SK-N-SH (cell line): Measurements from ENCODE around the gene DMP1. TPM values are rescaled to one million over a fixed set of nuclear protein-coding genes. Genes with fewer than 3 reads are reported as not detected.

Experiments used
- CTCF ChIA-PET: fragments of 300-600, 350-600 bp; formaldehyde crosslinking; extraction: SDS; loops from one replicate; lab custom pipeline; 2021; lab: Yijun Ruan, JAX
- POLR2A ChIA-PET: fragments of 350-600 bp; sonication (Branson Sonifier 250); formaldehyde crosslinking; extraction: SDS; loops from one replicate; lab custom pipeline; 2020; ENCODE audit warnings: antibody characterized with exemption, inconsistent platforms; lab: Yijun Ruan, JAX
- DNase-seq: peaks from one replicate; pipeline ENCODE4 v3.0.0; 2012
- H2AFZ ChIP-seq: fragments of 200-600 bp; sonication (generic); 2 replicates; pipeline ENCODE4 v1.8.1; 2016; ENCODE audit warnings: antibody characterized with exemption, mild to moderate bottlenecking, low read depth
- H3F3A ChIP-seq: fragments of 200-600 bp; sonication (generic); replicated peaks from 2 replicates; pipeline ENCODE3; 2016; ENCODE audit warnings: antibody characterized with exemption, mild to moderate bottlenecking; ENCODE audit not compliant: insufficient read depth
- H3K27ac ChIP-seq, 2 experiments: fragments of 200-500 bp in 1 of 2; fragments of 200-600 bp in 1 of 2; sonication (Bioruptor generic) in 1 of 2; sonication (generic), shearing (Covaris generic) in 1 of 2; 2 replicates each; pipeline versions ENCODE4 v1.5.1 to v1.6.1; 2014 to 2016; ENCODE audit warnings: low read depth in 2 of 2, inconsistent platforms in 1 of 2, low read length in 1 of 2, mild to moderate bottlenecking in 1 of 2, mixed read lengths in 1 of 2
- H3K27me3 ChIP-seq: fragments of 200-600 bp; sonication (generic), shearing (Covaris generic); 2 replicates; pipeline ENCODE4 v1.6.1; 2016; ENCODE audit warnings: mixed run types; ENCODE audit not compliant: insufficient read depth
- H3K36me3 ChIP-seq, 2 experiments: fragments of 200-500 bp in 1 of 2; fragments of 200-600 bp in 1 of 2; sonication (Bioruptor generic) in 1 of 2; sonication (generic) in 1 of 2; replicated peaks in 1 of 2; 2 replicates each; pipeline versions ENCODE3 to v1.5.1; 2014 to 2016; ENCODE audit warnings: low read length in 1 of 2, mild to moderate bottlenecking in 1 of 2; ENCODE audit not compliant: insufficient read depth in 2 of 2, control insufficient read depth in 1 of 2
- H3K4me1 ChIP-seq, 2 experiments: fragments of 200-500 bp in 1 of 2; fragments of 200-600 bp in 1 of 2; sonication (Bioruptor generic) in 1 of 2; sonication (generic), shearing (Covaris generic) in 1 of 2; 2 replicates each; pipeline versions ENCODE4 v1.5.1 to v1.6.1; 2014 to 2016; ENCODE audit warnings: low read depth in 1 of 2, low read length in 1 of 2, mixed run types in 1 of 2; ENCODE audit not compliant: insufficient read depth in 2 of 2, control insufficient read depth in 1 of 2
- H3K4me2 ChIP-seq: fragments of 200-600 bp; sonication (generic), shearing (Covaris generic); 2 replicates; pipeline ENCODE4 v1.6.1; 2017; ENCODE audit warnings: mixed run types
- H3K4me3 ChIP-seq, 2 experiments: fragments of 200-500 bp in 1 of 2; fragments of 200-600 bp in 1 of 2; sonication (Bioruptor generic) in 1 of 2; sonication (generic), shearing (Covaris generic) in 1 of 2; 2 replicates each; pipeline versions ENCODE4 v1.5.1 to v1.8.1; 2014 to 2016; ENCODE audit warnings: low read depth in 2 of 2, inconsistent platforms in 1 of 2, low read length in 1 of 2, mild to moderate bottlenecking in 1 of 2, mixed read lengths in 1 of 2, moderate library complexity in 1 of 2
- H3K79me2 ChIP-seq: fragments of 200-600 bp; sonication (generic); 2 replicates; pipeline ENCODE4 v1.8.1; 2017; ENCODE audit warnings: mild to moderate bottlenecking; ENCODE audit not compliant: insufficient read depth
- H3K9ac ChIP-seq: fragments of 200-600 bp; sonication (generic); 2 replicates; pipeline ENCODE4 v1.6.1; 2017; ENCODE audit warnings: mixed run types
- H3K9me2 ChIP-seq: fragments of 200-600 bp; sonication (generic); 2 replicates; pipeline ENCODE4 v1.6.1; 2017; ENCODE audit warnings: mixed run types
- H3K9me3 ChIP-seq: fragments of 200-600 bp; sonication (generic); 2 replicates; pipeline ENCODE4 v1.6.1; 2017; ENCODE audit warnings: mixed run types, mild to moderate bottlenecking, moderate library complexity
- H4K20me1 ChIP-seq: fragments of 200-600 bp; sonication (generic); 2 replicates; pipeline ENCODE4 v1.6.1; 2017; ENCODE audit warnings: mild to moderate bottlenecking, mixed run types; ENCODE audit not compliant: insufficient read depth
- CTCF ChIP-seq: fragments of 200-600 bp; sonication (generic); IDR thresholded peaks from 2 replicates; pipeline ENCODE4 v1.6.1; 2017; ENCODE audit warnings: antibody characterized with exemption, mild to moderate bottlenecking, moderate library complexity
- ELF1 ChIP-seq: IDR thresholded peaks from 2 replicates; pipeline ENCODE4 v1.4.0; 2012
- EZH2phosphoT487 ChIP-seq: fragments of 200-600 bp; sonication (generic); IDR thresholded peaks from 2 replicates; pipeline ENCODE4 v1.6.1; 2017; ENCODE audit warnings: low read depth, mixed run types, mild to moderate bottlenecking, antibody characterized with exemption, moderate library complexity, borderline replicate concordance
- FOSL2 ChIP-seq: IDR thresholded peaks from 2 replicates; pipeline ENCODE4 v1.4.0; 2012; ENCODE audit warnings: low read depth, mild to moderate bottlenecking, moderate library complexity, borderline replicate concordance
- GABPA ChIP-seq: IDR thresholded peaks from 2 replicates; pipeline ENCODE4 v1.4.0; 2012; ENCODE audit warnings: low read depth, mild to moderate bottlenecking
- GATA2 ChIP-seq: sonication (generic); formaldehyde crosslinking; IDR thresholded peaks from 2 replicates; pipeline ENCODE4 v1.5.0; 2020; ENCODE audit warnings: mild to moderate bottlenecking, missing genetic modification reagents
- IRF3 ChIP-seq: fragments of 150-350 bp; IDR thresholded peaks from 2 replicates; pipeline ENCODE4 v1.6.1; 2016; ENCODE audit warnings: mild to moderate bottlenecking, low read depth, low read length
- MEF2A ChIP-seq: IDR thresholded peaks from 2 replicates; pipeline ENCODE4 v1.4.0; 2012; ENCODE audit warnings: low read depth, borderline replicate concordance
- PBX3 ChIP-seq: IDR thresholded peaks from 2 replicates; pipeline ENCODE4; 2012
- RAD21 ChIP-seq: IDR thresholded peaks from 2 replicates; pipeline ENCODE4 v1.6.1; 2012; ENCODE audit warnings: mild to moderate bottlenecking, low read length
- RXRA ChIP-seq: IDR thresholded peaks from 2 replicates; pipeline ENCODE4 v1.4.0; 2012; ENCODE audit warnings: low read depth, mild to moderate bottlenecking, borderline replicate concordance
- SIN3A ChIP-seq: IDR thresholded peaks from 2 replicates; pipeline ENCODE4 v1.6.1; 2012; ENCODE audit warnings: low read depth, mild to moderate bottlenecking, low read length, moderate library complexity, borderline replicate concordance
- SMC3 ChIP-seq: IDR thresholded peaks from 2 replicates; pipeline ENCODE4 v1.6.1; 2012; ENCODE audit warnings: low read depth, low read length, improper control_type of control experiment
- TAF1 ChIP-seq: IDR thresholded peaks from 2 replicates; pipeline ENCODE4 v1.6.1; 2012; ENCODE audit warnings: low read depth, mild to moderate bottlenecking, low read length, moderate library complexity, borderline replicate concordance
- TEAD4 ChIP-seq: IDR thresholded peaks from 2 replicates; pipeline ENCODE4 v1.4.0; 2012; ENCODE audit warnings: mild to moderate bottlenecking, borderline replicate concordance; ENCODE audit not compliant: insufficient read depth
- USF1 ChIP-seq: IDR thresholded peaks from 2 replicates; pipeline ENCODE4 v1.4.0; 2012; ENCODE audit warnings: low read depth, borderline replicate concordance
- USF2 ChIP-seq: fragments of 150-350 bp; IDR thresholded peaks from 2 replicates; pipeline ENCODE4 v1.6.1; 2017; ENCODE audit warnings: antibody characterized with exemption, low read length, low read depth, borderline replicate concordance
- YY1 ChIP-seq: IDR thresholded peaks from 2 replicates; pipeline ENCODE4 v1.4.0; 2012; ENCODE audit warnings: low read depth, mild to moderate bottlenecking
- ZBTB33 ChIP-seq: IDR thresholded peaks from 2 replicates; pipeline ENCODE4 v1.4.0; 2012; ENCODE audit warnings: low read depth, borderline replicate concordance
- WGBS: methylation state at CpG from one replicate; pipeline ENCODE4 v1.1.6; 2017; ENCODE audit warnings: low lambda C conversion rate; 5-methylcytosine and 5-hydroxymethylcytosine counted together
- polyA plus RNA-seq, 3 experiments: library from polyadenylated mRNA; depleted of rRNA; stranded (reverse); fragments of >200 nt; gene quantifications; 2 replicates each; pipeline ENCODE4 v1.2.3, GENCODE V29; 2012

DMP1 gene
- polyA plus RNA-seq, 1 of the 3 experiments (the other 2 are of a cell fraction) = not detected

GRCh38 chr4:87632469-87632868, 17.6 kb upstream of the DMP1 start:
- Histone ChIP-seq H3K27me3 (no peaks in the 10 kb centered on the region), H3K36me3 (no peaks in the 10 kb centered on the region), H4K20me1 (no peaks in the 10 kb centered on the region), H3K9me3 (no peaks in the 10 kb centered on the region), H3K4me1 (peaks cover 0 to 5% of the 10 kb centered on the region in 2 experiments; a peak in 2 of 4 replicates)
- ChIA-PET POLR2A (interaction anchor here (1.0 kb wide), 1 partner anchor 824 kb away, joined by 3 read pairs; the partner anchor contains the start of gene HERC5), CTCF (interaction anchor here (0.7 to 0.9 kb wide), 3 partner anchors 13 to 642 kb away, joined by 3 read pairs; no protein-coding TSS in a partner anchor)
- WGBS = 80% methylated on average over 1 of the region's 1 CpG
- TF ChIP-seq USF1 (no peak), GABPA (no peak), MEF2A (no peak), FOSL2 (no peak), ELF1 (no peak), SMC3 (no peak), TEAD4 (no peak), PBX3 (no peak), SIN3A (no peak), RAD21 (no peak), CTCF (no peak), GATA2 (no peak), EZH2phosphoT487 (no peak), USF2 (no peak), TAF1 (no peak), RXRA (no peak), IRF3 (no peak), ZBTB33 (no peak), YY1 (no peak)
- TF ChIP-seq, all 33 proteins: peak for 0
- Histone ChIP-seq H3K4me2 (no peak overlapping the region), H3K9ac (no peak overlapping the region), H3K79me2 (no peaks in the 10 kb centered on the region), H3K9me2 (no peaks in the 10 kb centered on the region), H2AFZ (no peak overlapping the region), H3K4me3 (no peak overlapping the region), H3F3A (no peaks in the 10 kb centered on the region), H3K27ac (no peak overlapping the region)
- DNase-seq = no peak
